Neural progenitor cell (in vitro differentiated cells): ENCODE data around the gene GABARAPL2.

Source experiments
- EZH2 ChIP-seq: fragments of 200-600 bp; sonication (generic); IDR thresholded peaks from 2 replicates; pipeline ENCODE4 v1.6.1; 2017; ENCODE audit warnings: antibody characterized with exemption, mild to moderate bottlenecking, moderate library complexity
- EZH2phosphoT487 ChIP-seq: fragments of 200-600 bp; sonication (generic); IDR thresholded peaks from 2 replicates; pipeline ENCODE4 v1.6.1; 2017; ENCODE audit warnings: antibody characterized with exemption
- TF ChIP-seq, protein P1 (sequence below): fragments of 200-600 bp; sonication (generic); IDR thresholded peaks from 2 replicates; pipeline ENCODE4 v1.5.1; 2017; ENCODE audit warnings: antibody characterized with exemption, mild to moderate bottlenecking

DNA sequence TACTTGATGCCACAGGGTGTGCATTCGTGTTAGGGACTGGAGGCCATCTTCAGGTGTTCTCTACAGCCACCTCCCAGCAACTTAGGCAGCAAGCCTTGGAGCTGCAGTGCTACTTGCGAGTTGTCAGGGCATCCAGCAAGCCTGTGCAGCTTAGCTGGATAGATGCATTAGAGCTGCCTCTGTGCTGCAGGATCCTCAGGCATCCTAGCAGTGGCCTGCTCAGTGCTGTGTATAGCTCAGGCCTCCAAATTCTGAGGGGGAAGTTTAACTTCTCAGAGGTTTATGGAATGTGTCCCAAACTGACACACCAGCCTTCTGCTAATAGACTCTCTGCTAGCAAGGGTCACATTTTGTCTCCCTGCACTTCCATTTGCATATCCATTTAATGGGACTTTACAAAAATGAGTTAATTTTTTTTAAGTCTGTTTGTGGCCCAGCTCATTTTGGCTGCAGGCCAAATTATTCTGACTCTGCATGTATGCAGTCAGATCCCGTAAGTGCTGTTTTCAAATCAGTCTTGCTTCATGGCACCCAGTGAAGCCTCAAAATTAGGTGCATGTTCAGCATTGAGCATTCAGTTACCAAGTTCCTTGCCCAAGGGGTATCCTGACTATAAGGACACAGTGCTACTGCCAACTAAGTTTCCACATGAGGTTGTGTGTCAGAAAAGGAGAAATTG, 6.8 kb downstream of the GABARAPL2 start:
- TF ChIP-seq, protein P1, sequence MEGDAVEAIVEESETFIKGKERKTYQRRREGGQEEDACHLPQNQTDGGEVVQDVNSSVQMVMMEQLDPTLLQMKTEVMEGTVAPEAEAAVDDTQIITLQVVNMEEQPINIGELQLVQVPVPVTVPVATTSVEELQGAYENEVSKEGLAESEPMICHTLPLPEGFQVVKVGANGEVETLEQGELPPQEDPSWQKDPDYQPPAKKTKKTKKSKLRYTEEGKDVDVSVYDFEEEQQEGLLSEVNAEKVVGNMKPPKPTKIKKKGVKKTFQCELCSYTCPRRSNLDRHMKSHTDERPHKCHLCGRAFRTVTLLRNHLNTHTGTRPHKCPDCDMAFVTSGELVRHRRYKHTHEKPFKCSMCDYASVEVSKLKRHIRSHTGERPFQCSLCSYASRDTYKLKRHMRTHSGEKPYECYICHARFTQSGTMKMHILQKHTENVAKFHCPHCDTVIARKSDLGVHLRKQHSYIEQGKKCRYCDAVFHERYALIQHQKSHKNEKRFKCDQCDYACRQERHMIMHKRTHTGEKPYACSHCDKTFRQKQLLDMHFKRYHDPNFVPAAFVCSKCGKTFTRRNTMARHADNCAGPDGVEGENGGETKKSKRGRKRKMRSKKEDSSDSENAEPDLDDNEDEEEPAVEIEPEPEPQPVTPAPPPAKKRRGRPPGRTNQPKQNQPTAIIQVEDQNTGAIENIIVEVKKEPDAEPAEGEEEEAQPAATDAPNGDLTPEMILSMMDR = no peak
- TF ChIP-seq EZH2 (no peak), EZH2phosphoT487 (no peak)
